K562 (cell line): ENCODE data around the gene ZEB2. TPM values are rescaled to one million over a fixed set of nuclear protein-coding genes. Genes with fewer than 3 reads are reported as not detected.

Experiments
- ATAC-seq: fragments of 200-7000 bp; cut with Tn5 transposase; 3 replicates; pipeline ENCODE4 v1.9.1; 2020; ENCODE audit warnings: moderate library complexity
- BruUV-seq: library from RNA; stranded (reverse); fragments of 400-500 nt; replicated peaks from 2 replicates; lab custom pipeline; 2021; lab: Mats Ljungman, UMichigan
- CTCF ChIA-PET: fragments of 300-600 bp; formaldehyde crosslinking; extraction: SDS; loops from one replicate; lab custom pipeline; 2021; ENCODE audit warnings: low intra/inter-chr PET ratio; lab: Yijun Ruan, JAX
- POLR2A ChIA-PET: fragments of 300-600, 350-650 bp; sonication (Branson Sonifier 250); formaldehyde crosslinking; extraction: SDS; loops from one replicate; lab custom pipeline; 2021; ENCODE audit warnings: antibody characterized with exemption, inconsistent platforms; lab: Yijun Ruan, JAX
- DNase-seq, 4 experiments: peaks; one replicate each; pipeline versions ENCODE4 v3.0.0 to v3.0.0-alpha.2; 2011 to 2018; ENCODE audit warnings: low spot score in 3 of 4, mixed read lengths in 3 of 4; ENCODE audit errors: extremely low read depth in 1 of 4
- FAIRE-seq: peaks from 2 replicates; lab custom pipeline; 2011; peaks lifted over from hg19 to GRCh38; lab: Jason Lieb, UNC
- H2AFZ ChIP-seq: 2 replicates; pipeline ENCODE4 v1.6.0; 2011; ENCODE audit warnings: low read depth, low read length, control low read depth, inconsistent platforms
- H3K27ac ChIP-seq: fragments of 200-600 bp; 3 replicates; pipeline ENCODE4 v1.8.0; 2011; ENCODE audit warnings: low read depth, mild to moderate bottlenecking, control low read depth, inconsistent platforms, low read length, moderate library complexity, mixed read lengths; ENCODE audit errors: extremely low read depth
- H3K27me3 ChIP-seq, 2 experiments: fragments of 300-600 bp in 1 of 2; 2 replicates in 1 of 2; 3 replicates in 1 of 2; pipeline versions ENCODE4 v1.6.0 to v1.8.0; 2011; ENCODE audit warnings: inconsistent platforms in 2 of 2, low read length in 2 of 2, mild to moderate bottlenecking in 1 of 2, mixed read lengths in 1 of 2, moderate library complexity in 1 of 2; ENCODE audit not compliant: control insufficient read depth in 2 of 2, insufficient read depth in 2 of 2
- H3K36me3 ChIP-seq: fragments of 300-600 bp; 3 replicates; pipeline ENCODE4 v1.8.0; 2011; ENCODE audit warnings: mild to moderate bottlenecking, low read length, inconsistent platforms; ENCODE audit not compliant: control insufficient read depth, insufficient read depth
- H3K4me1 ChIP-seq, 2 experiments: fragments of 200-600 bp in 1 of 2; replicated peaks in 1 of 2; 2 replicates in 1 of 2; 3 replicates in 1 of 2; pipeline versions ENCODE4 v1.5.1 to v1.8.0; 2011; ENCODE audit warnings: inconsistent platforms in 2 of 2, low read length in 2 of 2, mild to moderate bottlenecking in 1 of 2, mixed read lengths in 1 of 2, moderate library complexity in 1 of 2; ENCODE audit not compliant: control insufficient read depth in 2 of 2, insufficient read depth in 2 of 2
- H3K4me2 ChIP-seq: 2 replicates; pipeline ENCODE4 v1.6.1; 2011; ENCODE audit warnings: low read length, control low read depth, inconsistent platforms, mixed read lengths; ENCODE audit not compliant: insufficient read depth
- H3K4me3 ChIP-seq: fragments of 200-600 bp; sonication (generic), shearing (Covaris generic); 2 replicates; pipeline ENCODE4 v1.5.1; 2016; ENCODE audit warnings: control low read depth, inconsistent platforms
- H3K79me2 ChIP-seq: fragments of 200-600 bp; 3 replicates; pipeline ENCODE4 v1.8.0; 2011; ENCODE audit warnings: low read length, inconsistent platforms; ENCODE audit not compliant: control insufficient read depth, insufficient read depth
- H3K9ac ChIP-seq, 2 experiments: 2 replicates each; pipeline versions ENCODE4 v1.6.0 to v1.6.1; 2011; ENCODE audit warnings: low read depth in 2 of 2, low read length in 2 of 2, control low read depth in 1 of 2, inconsistent platforms in 1 of 2, mild to moderate bottlenecking in 1 of 2, mixed read lengths in 1 of 2; ENCODE audit not compliant: insufficient read depth in 1 of 2
- H3K9me1 ChIP-seq: one replicate; pipeline ENCODE4 v1.6.0; 2011; ENCODE audit warnings: inconsistent platforms, mild to moderate bottlenecking, low read length, moderate library complexity; ENCODE audit not compliant: control insufficient read depth, insufficient read depth
- H3K9me3 ChIP-seq: replicated peaks from 2 replicates; pipeline ENCODE4 v1.5.1; 2011; ENCODE audit warnings: low read depth, low read length, inconsistent platforms; ENCODE audit not compliant: control insufficient read depth, insufficient read depth
- H4K20me1 ChIP-seq: replicated peaks from 2 replicates; pipeline ENCODE4 v1.6.1; 2011; ENCODE audit warnings: low read length, inconsistent platforms, mixed read lengths; ENCODE audit not compliant: control insufficient read depth, insufficient read depth
- LCOR ChIP-seq: sonication (generic); formaldehyde crosslinking; IDR thresholded peaks from 2 replicates; pipeline ENCODE4 v1.8.0; 2022; ENCODE audit warnings: mild to moderate bottlenecking, missing genetic modification reagents
- RBM22 ChIP-seq: fragments of 200-400 bp; formaldehyde crosslinking; IDR thresholded peaks from 2 replicates; pipeline ENCODE4 v1.6.1; 2018; ENCODE audit warnings: low read length, low read depth; ENCODE audit not compliant: poor library complexity, severe bottlenecking
- ZNF146 ChIP-seq: IDR thresholded peaks from one replicate; pipeline ENCODE4 v1.6.1; 2018; ENCODE audit warnings: missing compliant biosample characterization; ENCODE audit not compliant: unreplicated experiment
- WGBS: fragments of 100-300 bp; shearing (Covaris generic); methylation state at CpG from one replicate; pipeline ENCODE4 v1.1.6; 2016; ENCODE audit warnings: low coverage, mixed read lengths; ENCODE audit not compliant: insufficient coverage; ENCODE audit errors: missing lambda C conversion rate; 5-methylcytosine and 5-hydroxymethylcytosine counted together
- in situ Hi-C: fragments of 300-500 bp; cut with MboI; formaldehyde crosslinking; loops from 4 replicates; pipeline ENCODE4 v1.15.0; 2018; ENCODE audit warnings: inconsistent platforms, mixed read lengths
- intact Hi-C: fragments of 100-400 bp; cut with micrococcal nuclease; formaldehyde crosslinking; loops from 2 replicates; pipeline ENCODE4 v1.14.2; 2022
- polyA plus RNA-seq, 8 experiments: library from polyadenylated mRNA; depleted of rRNA in 4 of 8; stranded (reverse) in 5 of 8; unstranded in 3 of 8; fragments of >200 nt; fragmentation: Nextera tagmentation in 2 of 8; fragmentation: Illumina TruSeq in 1 of 8; extraction: Ambion mirVana in 2 of 8; extraction: Trizol in 1 of 8; gene quantifications; 2 replicates each; pipeline versions ENCODE4 v1.2.1 to v1.2.3, GENCODE V29; 2011 to 2014; ENCODE audit warnings: inconsistent platforms in 1 of 8, missing spikeins in 1 of 8
- total RNA-seq, 7 experiments: library from RNA; depleted of rRNA in 6 of 7; stranded (reverse); fragments of >200 nt in 6 of 7; fragmentation: Illumina TruSeq in 2 of 7; extraction: Trizol in 2 of 7; gene quantifications; 2 replicates each; pipeline versions ENCODE4 v1.2.1 to v1.2.3, GENCODE V29; 2011 to 2021; ENCODE audit warnings: low replicate concordance in 1 of 7

The ZEB2 gene
- total and polyA plus RNA-seq, 9 of the 15 experiments (the other 6 are each of a cell fraction or from before 2014, with no cell fraction given): 15.1 to 113 (median 72.3) TPM

- Histone ChIP-seq H3K4me3 (no peak overlapping the region), H3K79me2 (no peaks in the 10 kb centered on the region), H3K27me3 (no peaks in the 10 kb centered on the region), H3K36me3 (peaks cover 15% of the 10 kb centered on the region; the same call in 2 of the 3 replicates), H3K27ac (no peak overlapping the region), H3K9ac (no peak overlapping the region), H3K4me1 (peaks cover 0 to 18% of the 10 kb centered on the region in 2 experiments; a peak in 2 of 5 replicates)
- CTCF ChIA-PET: no interaction called here
- FAIRE-seq: no peak
- WGBS: 49% methylated on average over 2 of the region's 2 CpGs
- in situ Hi-C loops: no loop called here
- ATAC-seq: peak; percentile 14
- no peak for TF ChIP-seq ZNF146 (CRISPR knock-in tag)
- TF ChIP-seq, all 486 proteins: peak for 0
- Histone ChIP-seq H3K4me2 (no peak overlapping the region), H3K9me1 (no peaks in the 10 kb centered on the region), H3K9me3 (no peaks in the 10 kb centered on the region), H2AFZ (no peak overlapping the region), H4K20me1 (no peaks in the 10 kb centered on the region)
- DNase-seq: no peak
- POLR2A ChIA-PET: no interaction called here
- BruUV-seq: no TSS peak
- intact Hi-C loops: no loop called here
Observed at GRCh38 chr2:144381716-144382115, 138.2 kb downstream of the ZEB2 start.

GRCh38 chr2:144379851-144380311 is 140.0 kb downstream of the ZEB2 start:
- H3K27ac ChIP-seq: no peak overlapping the region
- H3K4me1 ChIP-seq: peaks cover 0 to 18% of the 10 kb centered on the region in 2 experiments; a peak in 3 of 5 replicates
- no peak overlapping the region for H3K9ac ChIP-seq
- ATAC-seq (no peak), DNase-seq (no peak), FAIRE-seq (no peak)
- ChIA-PET CTCF (no interaction called here), POLR2A (no interaction called here)
- no peaks in the 10 kb centered on the region for H3K9me3 ChIP-seq
- TF ChIP-seq RBM22: peak; percentile 25
- TF ChIP-seq LCOR: no peak
- intact Hi-C loops (no loop called here), in situ Hi-C loops (no loop called here)
- no peaks in the 10 kb centered on the region for H3K9me1 ChIP-seq
- H3K79me2 ChIP-seq: no peaks in the 10 kb centered on the region
- BruUV-seq: no TSS peak
- H3K4me2 ChIP-seq: no peak overlapping the region
- no peaks in the 10 kb centered on the region for H4K20me1 ChIP-seq
- H2AFZ ChIP-seq: peak overlapping the region; percentile 8; the same call in 1 of the 2 replicates
- H3K36me3 ChIP-seq: no peaks in the 10 kb centered on the region
- 68% methylated on average over 11 of the region's 11 CpGs for WGBS
- no peaks in the 10 kb centered on the region for H3K27me3 ChIP-seq
- H3K4me3 ChIP-seq: no peak overlapping the region
